Glomerular visceral epithelial cell (primary cell): ENCODE measurements around the gene ANKRD45.
"Not testable (repeated sequence)": the region's sequence is repeated elsewhere in the genome, so short reads cannot be mapped to it uniquely, and the experiment has no call there.

Experiments used
- DNase-seq: peaks from one replicate; pipeline ENCODE4 v3.0.0-alpha.2; 2016; ENCODE audit errors: extremely low spot score

ANKRD45 gene

GRCh38 chr1:173572201-173572873 is 97.3 kb downstream of the ANKRD45 start:
- no peak for DNase-seq

GRCh38 chr1:173570370-173571007 is 99.2 kb downstream of the ANKRD45 start:
- DNase-seq: no peak

- DNase-seq: no peak
These were observed 101.2 kb downstream of the ANKRD45 start for GRCh38 chr1:173568483-173568882.

- DNase-seq: not testable (repeated sequence)
These were observed 105.8 kb downstream of the ANKRD45 start for GRCh38 chr1:173563846-173564245.

GRCh38 chr1:173562813-173563212 is 106.8 kb downstream of the ANKRD45 start:
- DNase-seq: no peak

GRCh38 chr1:173561263-173561662 is 108.4 kb downstream of the ANKRD45 start:
- DNase-seq: no peak

- no peak for DNase-seq
These were observed 109.3 kb downstream of the ANKRD45 start for GRCh38 chr1:173560285-173560880.
